Measurements from ENCODE around the gene SAFB. TPM values are rescaled to one million over a fixed set of nuclear protein-coding genes. Genes with fewer than 3 reads are reported as not detected.

The SAFB gene
- total and polyA plus RNA-seq, 8 donors = 63.7 to 206 (median 165) TPM

DNA sequence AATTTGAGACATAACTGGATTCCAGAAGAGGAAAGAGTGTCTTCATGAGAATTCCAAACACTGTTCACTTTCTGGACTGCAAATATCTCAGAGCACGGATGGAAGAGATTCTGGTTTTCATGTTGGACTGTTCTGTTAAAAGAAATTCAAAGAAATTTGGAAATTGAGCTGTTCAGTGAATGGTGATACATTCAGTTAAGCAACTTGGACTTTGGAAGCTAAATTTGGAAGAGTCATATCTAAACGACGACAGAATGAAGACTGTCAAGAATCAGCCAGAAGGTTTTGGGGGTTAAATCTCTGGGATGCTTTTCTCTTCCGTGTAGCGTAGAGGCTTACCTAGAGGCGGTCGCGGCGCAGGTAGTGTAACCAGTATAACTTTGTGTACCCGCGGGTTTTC lies 25.6 kb downstream of the SAFB start:
- DNase-seq (no peak), ATAC-seq (no peak)
- Histone ChIP-seq H3K27me3 (no peaks in the 10 kb centered on the region), H3K36me3 (peaks cover 0 to 92% of the 10 kb centered on the region in 2 donors), H3K4me3 (no peak overlapping the region), H3K4me1 (no peaks in the 10 kb centered on the region), H3K27ac (no peak overlapping the region), H3K9me3 (no peaks in the 10 kb centered on the region)
- TF ChIP-seq, protein P1, sequence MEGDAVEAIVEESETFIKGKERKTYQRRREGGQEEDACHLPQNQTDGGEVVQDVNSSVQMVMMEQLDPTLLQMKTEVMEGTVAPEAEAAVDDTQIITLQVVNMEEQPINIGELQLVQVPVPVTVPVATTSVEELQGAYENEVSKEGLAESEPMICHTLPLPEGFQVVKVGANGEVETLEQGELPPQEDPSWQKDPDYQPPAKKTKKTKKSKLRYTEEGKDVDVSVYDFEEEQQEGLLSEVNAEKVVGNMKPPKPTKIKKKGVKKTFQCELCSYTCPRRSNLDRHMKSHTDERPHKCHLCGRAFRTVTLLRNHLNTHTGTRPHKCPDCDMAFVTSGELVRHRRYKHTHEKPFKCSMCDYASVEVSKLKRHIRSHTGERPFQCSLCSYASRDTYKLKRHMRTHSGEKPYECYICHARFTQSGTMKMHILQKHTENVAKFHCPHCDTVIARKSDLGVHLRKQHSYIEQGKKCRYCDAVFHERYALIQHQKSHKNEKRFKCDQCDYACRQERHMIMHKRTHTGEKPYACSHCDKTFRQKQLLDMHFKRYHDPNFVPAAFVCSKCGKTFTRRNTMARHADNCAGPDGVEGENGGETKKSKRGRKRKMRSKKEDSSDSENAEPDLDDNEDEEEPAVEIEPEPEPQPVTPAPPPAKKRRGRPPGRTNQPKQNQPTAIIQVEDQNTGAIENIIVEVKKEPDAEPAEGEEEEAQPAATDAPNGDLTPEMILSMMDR (IDR thresholded peaks at IDR 0.05) = no peak
- intact Hi-C loops (cut with DNase I) = no loop called here

- Histone ChIP-seq H3K36me3 (peaks cover 0 to 92% of the 10 kb centered on the region in 2 donors), H3K4me3 (no peak overlapping the region)
- intact Hi-C loops (cut with DNase I) = no loop called here
Measured at GRCh38 chr19:5651361-5651760, 28.5 kb downstream of the SAFB start.

GRCh38 chr19:5652261-5652660 lies 29.4 kb downstream of the SAFB start:
- DNase-seq = no peak
- Histone ChIP-seq H3K4me1 (no peaks in the 10 kb centered on the region), H3K36me3 (peaks cover 0 to 92% of the 10 kb centered on the region in 2 donors), H3K27ac (no peak overlapping the region), H3K27me3 (no peaks in the 10 kb centered on the region), H3K4me3 (no peak overlapping the region), H3K9me3 (no peaks in the 10 kb centered on the region)
- intact Hi-C loops (cut with DNase I) = no loop called here
- no peak for ATAC-seq
- TF ChIP-seq, protein P1 (IDR thresholded peaks at IDR 0.05) = no peak

More at GRCh38 chr19:5651361-5651760, 28.5 kb downstream of the SAFB start:
- no peak overlapping the region for H3K27ac ChIP-seq
- H3K9me3 ChIP-seq = no peaks in the 10 kb centered on the region
- no peak for ATAC-seq
- no peaks in the 10 kb centered on the region for H3K27me3 ChIP-seq
- no peak for DNase-seq
- TF ChIP-seq, protein P1 (IDR thresholded peaks at IDR 0.05) = no peak
- H3K4me1 ChIP-seq = no peaks in the 10 kb centered on the region

DNA sequence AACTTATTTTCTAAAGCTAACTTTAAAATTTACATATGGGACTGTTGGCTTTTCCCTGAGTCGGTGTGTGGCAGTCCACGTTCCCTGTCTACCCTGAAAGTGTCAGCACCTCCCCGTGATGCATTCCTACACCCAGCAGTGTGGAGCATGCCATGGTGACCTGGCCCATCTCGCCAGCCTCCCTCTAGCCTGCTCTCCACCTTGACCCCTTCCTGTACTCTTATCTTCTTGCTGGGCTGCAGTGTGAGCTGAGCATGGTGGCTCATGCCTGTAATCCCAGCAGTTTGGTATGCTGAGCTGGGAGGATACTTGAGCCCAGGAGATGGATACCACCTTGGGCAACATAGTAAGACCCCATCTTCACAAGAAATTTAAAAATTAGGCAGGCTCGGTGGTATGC lies 32.0 kb downstream of the SAFB start:
- no peaks in the 10 kb centered on the region for H3K27me3 ChIP-seq
- peaks cover 0 to 100% of the 10 kb centered on the region in 2 donors for H3K36me3 ChIP-seq
- ATAC-seq = no peak

DNA sequence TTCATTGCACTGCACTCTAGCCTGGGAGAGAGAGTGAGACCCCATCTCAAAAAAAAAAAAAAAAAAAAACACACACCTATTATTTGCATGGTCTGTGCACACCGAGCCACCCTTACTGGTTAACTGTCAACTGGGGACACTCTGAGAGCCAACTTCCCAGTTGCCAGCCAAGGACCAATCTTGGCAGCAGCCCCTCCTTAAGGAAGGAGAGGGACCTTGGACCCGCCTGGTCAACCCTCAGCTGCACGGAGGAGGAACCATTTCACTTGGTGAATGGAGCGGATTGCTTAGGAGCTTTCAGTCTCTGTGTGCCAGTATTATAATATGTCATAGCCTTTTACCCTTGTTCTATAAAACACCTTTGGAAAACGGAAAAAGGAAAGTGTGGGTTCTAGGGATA lies 32.5 kb downstream of the SAFB start:
- no peaks in the 10 kb centered on the region for H3K27me3 ChIP-seq
- intact Hi-C loops (cut with DNase I) = no loop called here
- H3K36me3 ChIP-seq = peaks cover 0 to 100% of the 10 kb centered on the region in 2 donors
- no peaks in the 10 kb centered on the region for H3K9me3 ChIP-seq
- TF ChIP-seq, protein P1 (IDR thresholded peaks at IDR 0.05) = no peak
- DNase-seq = no peak
- no peak overlapping the region for H3K27ac ChIP-seq
- no peaks in the 10 kb centered on the region for H3K4me1 ChIP-seq
- no peak for ATAC-seq
- H3K4me3 ChIP-seq = no peak overlapping the region

More for the DNA sequence above, 32.0 kb downstream of the SAFB start:
- TF ChIP-seq, protein P1 (IDR thresholded peaks at IDR 0.05) = no peak
- no peak for DNase-seq
- H3K27ac ChIP-seq = no peak overlapping the region
- no peaks in the 10 kb centered on the region for H3K9me3 ChIP-seq
- no peak overlapping the region for H3K4me3 ChIP-seq
- intact Hi-C loops (cut with DNase I) = no loop called here
- H3K4me1 ChIP-seq = no peaks in the 10 kb centered on the region
